ENCODE results near the gene SHC4.

The SHC4 gene

DNA sequence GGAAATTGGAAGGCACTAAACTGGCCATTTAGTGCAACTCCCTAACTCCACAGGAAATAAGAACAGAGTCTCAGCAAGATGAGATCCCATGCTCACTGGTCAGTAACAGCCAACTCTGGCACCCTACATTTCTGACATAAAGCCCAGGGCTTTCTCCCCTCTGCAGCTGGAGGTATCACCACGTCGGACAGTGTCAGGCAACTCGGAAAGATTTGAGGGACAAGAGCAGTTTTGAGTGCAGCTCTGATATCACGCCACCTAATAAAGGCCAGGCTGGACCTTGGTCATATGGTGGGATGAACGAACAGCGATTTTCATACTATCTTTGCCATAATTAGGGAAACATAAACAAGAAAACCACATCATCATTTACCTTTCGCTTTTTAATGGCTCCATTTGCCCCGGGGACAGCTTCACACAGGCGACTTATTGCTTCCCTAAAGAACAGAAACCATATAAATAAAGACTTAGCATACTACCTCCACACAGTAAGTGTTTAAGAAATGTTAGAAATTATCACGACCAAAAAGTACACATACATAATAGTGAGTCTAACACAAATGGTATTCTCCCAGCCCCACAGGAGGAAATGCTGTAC is 73.2 kb downstream of the SHC4 start:
- peaks cover 12% of the 10 kb centered on the region for H3K27me3 Mint-ChIP-seq
- H3K36me3 Mint-ChIP-seq = peaks cover 3% of the 10 kb centered on the region
- H3K4me1 Mint-ChIP-seq (ENCODE audit: low read depth) = no peaks in the 10 kb centered on the region
- no peaks in the 10 kb centered on the region for H3K9me3 Mint-ChIP-seq (ENCODE audit: low read depth)
- no peak overlapping the region for H3K4me3 Mint-ChIP-seq
- H3K27ac Mint-ChIP-seq = no peak overlapping the region

DNA sequence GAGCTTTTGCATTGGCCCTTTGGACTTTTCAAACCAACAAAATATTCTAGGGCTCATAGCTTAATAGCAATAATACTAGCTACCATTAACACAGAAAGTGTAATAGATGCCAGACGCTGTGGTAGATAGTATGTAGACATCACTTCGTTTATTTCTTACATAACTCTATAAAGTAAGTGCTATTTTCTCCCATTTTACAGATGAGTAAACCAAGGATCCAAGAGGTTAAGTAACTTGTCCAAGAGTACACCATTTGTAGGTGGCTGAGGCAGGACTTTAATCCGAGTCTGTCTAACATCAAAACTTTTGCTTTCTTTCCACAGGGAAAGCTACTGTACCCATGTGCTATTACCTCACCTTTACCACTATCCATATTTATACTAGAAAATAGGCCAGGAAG is 73.8 kb downstream of the SHC4 start:
- H3K9me3 Mint-ChIP-seq (ENCODE audit: low read depth) = no peaks in the 10 kb centered on the region
- H3K27ac Mint-ChIP-seq = no peak overlapping the region
- no peak overlapping the region for H3K4me3 Mint-ChIP-seq
- H3K4me1 Mint-ChIP-seq (ENCODE audit: low read depth) = no peaks in the 10 kb centered on the region
- H3K27me3 Mint-ChIP-seq = peaks cover 10% of the 10 kb centered on the region
- H3K36me3 Mint-ChIP-seq = peaks cover 3% of the 10 kb centered on the region

DNA sequence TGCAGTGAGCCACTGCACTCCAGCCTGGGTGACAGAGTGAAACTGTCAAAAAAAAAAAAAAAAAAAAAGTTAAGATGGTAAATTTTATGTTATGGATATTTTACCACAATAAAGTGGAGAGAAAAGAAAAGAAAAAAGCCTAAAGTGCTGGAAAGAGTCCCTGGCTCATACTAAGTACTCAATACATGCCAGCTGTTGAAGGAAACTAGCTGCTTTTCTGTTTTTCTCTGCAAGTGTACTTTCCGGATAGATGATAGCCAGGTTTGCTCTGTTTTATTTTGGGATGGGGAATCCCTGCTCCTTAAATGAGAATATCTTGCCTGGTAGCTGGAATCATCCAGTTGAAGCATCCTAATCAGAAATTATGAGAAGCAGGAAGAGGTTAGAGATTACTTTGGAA is 74.9 kb downstream of the SHC4 start:
- H3K4me3 Mint-ChIP-seq = no peak overlapping the region
- H3K9me3 Mint-ChIP-seq (ENCODE audit: low read depth) = no peaks in the 10 kb centered on the region
- H3K27ac Mint-ChIP-seq = no peak overlapping the region
- H3K36me3 Mint-ChIP-seq = peaks cover 3% of the 10 kb centered on the region
- H3K4me1 Mint-ChIP-seq (ENCODE audit: low read depth) = no peaks in the 10 kb centered on the region
- H3K27me3 Mint-ChIP-seq = peaks cover 10% of the 10 kb centered on the region

DNA sequence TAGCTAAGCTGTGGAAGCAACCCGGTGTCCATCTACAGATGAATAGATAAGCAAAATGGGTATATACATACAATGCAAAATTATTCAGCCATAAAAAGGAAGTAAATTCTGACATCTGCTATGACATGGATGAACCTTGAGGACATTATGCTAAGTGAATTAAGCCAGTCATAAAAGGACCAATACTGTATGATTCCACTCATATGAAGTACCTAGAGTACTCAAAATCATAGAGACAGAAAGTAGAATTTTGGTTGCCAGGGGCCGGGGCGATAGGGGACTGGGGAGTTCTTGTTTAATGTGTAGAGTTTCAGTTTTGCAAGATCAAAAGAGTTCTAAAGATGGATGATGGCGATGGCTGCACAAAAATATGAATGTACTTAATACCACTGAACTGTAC is 75.5 kb downstream of the SHC4 start:
- no peak overlapping the region for H3K27ac Mint-ChIP-seq
- H3K27me3 Mint-ChIP-seq = peaks cover 10% of the 10 kb centered on the region
- H3K4me3 Mint-ChIP-seq = no peak overlapping the region
- no peaks in the 10 kb centered on the region for H3K9me3 Mint-ChIP-seq (ENCODE audit: low read depth)
- no peaks in the 10 kb centered on the region for H3K4me1 Mint-ChIP-seq (ENCODE audit: low read depth)
- peaks cover 3% of the 10 kb centered on the region for H3K36me3 Mint-ChIP-seq

DNA sequence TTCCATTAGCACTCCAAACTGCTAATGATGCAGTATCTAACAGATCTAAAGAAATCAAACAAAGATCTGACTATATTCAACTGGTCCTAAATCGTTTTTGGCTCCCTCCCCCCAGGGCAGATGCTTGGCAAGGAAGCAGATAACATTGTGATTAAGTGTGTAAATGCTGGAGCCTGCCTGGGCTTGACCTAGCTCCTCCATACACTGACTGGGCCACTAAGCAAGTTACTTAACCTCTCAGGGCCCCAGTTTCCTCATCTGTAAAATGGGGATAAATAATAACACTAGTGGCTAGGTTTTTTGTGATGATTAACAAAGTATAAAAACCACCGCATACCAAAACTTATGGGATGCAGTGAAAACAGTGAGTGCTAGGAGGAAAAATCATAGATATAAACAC is 76.6 kb downstream of the SHC4 start:
- H3K36me3 Mint-ChIP-seq = peaks cover 3% of the 10 kb centered on the region
- H3K27ac Mint-ChIP-seq = no peak overlapping the region
- peaks cover 9% of the 10 kb centered on the region for H3K27me3 Mint-ChIP-seq
- no peaks in the 10 kb centered on the region for H3K4me1 Mint-ChIP-seq (ENCODE audit: low read depth)
- H3K9me3 Mint-ChIP-seq (ENCODE audit: low read depth) = no peaks in the 10 kb centered on the region
- no peak overlapping the region for H3K4me3 Mint-ChIP-seq

DNA sequence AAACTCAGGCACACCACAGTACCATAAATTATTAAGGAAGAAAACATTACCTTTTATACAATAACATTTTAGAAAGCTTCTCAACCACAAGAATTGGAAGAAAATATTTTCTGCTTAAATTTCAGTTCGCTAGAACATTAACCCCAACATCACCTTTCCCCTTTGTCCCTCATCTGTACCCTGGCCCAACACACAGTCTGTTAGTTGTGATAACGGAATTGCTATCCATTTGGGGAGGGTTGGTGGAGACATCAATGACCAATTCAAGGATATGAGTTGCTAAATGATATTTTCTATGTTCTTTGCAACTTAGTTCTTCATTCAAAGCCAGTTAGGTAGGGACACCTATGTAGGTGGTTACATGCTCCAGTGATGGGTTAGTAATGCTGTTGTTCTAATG is 80.0 kb downstream of the SHC4 start:
- peaks cover 11% of the 10 kb centered on the region for H3K4me1 Mint-ChIP-seq (ENCODE audit: low read depth)
- no peak overlapping the region for H3K4me3 Mint-ChIP-seq
- H3K9me3 Mint-ChIP-seq (ENCODE audit: low read depth) = peaks cover under 1% of the 10 kb centered on the region
- peaks cover 5% of the 10 kb centered on the region for H3K36me3 Mint-ChIP-seq
- peaks cover 6% of the 10 kb centered on the region for H3K27me3 Mint-ChIP-seq
- H3K27ac Mint-ChIP-seq = no peak overlapping the region

DNA sequence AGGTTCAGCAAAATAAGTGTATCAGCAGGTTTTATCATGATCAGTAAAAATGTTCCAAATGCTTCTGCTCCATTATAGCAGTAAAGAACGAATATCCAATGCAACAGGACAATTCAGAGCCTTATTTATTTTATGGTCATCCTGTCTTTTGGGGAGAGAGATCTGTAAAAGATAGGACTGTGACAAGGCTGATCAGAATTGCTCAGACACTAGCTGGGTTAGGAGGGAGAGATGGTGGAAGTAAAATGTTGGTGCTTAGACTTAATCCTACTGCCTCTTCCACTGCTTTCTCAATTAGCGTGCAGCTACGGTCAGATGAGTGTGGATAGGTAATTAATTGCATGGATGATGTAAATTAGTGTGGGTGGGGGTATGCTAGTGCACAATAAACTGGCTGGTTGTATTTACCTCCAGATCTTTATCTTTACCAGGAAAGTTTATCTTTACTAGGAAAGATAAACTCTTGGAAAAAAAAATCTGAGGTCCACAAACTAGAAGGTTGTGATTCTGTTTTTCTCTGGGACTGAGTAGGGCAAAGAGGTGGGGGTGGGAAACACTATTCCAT is 83.6 kb downstream of the SHC4 start:
- peak overlapping the region; percentile 61 for H3K4me3 Mint-ChIP-seq
- H3K27ac Mint-ChIP-seq = no peak overlapping the region
- H3K36me3 Mint-ChIP-seq = peaks cover 12% of the 10 kb centered on the region
- H3K27me3 Mint-ChIP-seq = peaks cover 3% of the 10 kb centered on the region
- peaks cover 10% of the 10 kb centered on the region for H3K9me3 Mint-ChIP-seq (ENCODE audit: low read depth)
- peaks cover 24% of the 10 kb centered on the region for H3K4me1 Mint-ChIP-seq (ENCODE audit: low read depth)

DNA sequence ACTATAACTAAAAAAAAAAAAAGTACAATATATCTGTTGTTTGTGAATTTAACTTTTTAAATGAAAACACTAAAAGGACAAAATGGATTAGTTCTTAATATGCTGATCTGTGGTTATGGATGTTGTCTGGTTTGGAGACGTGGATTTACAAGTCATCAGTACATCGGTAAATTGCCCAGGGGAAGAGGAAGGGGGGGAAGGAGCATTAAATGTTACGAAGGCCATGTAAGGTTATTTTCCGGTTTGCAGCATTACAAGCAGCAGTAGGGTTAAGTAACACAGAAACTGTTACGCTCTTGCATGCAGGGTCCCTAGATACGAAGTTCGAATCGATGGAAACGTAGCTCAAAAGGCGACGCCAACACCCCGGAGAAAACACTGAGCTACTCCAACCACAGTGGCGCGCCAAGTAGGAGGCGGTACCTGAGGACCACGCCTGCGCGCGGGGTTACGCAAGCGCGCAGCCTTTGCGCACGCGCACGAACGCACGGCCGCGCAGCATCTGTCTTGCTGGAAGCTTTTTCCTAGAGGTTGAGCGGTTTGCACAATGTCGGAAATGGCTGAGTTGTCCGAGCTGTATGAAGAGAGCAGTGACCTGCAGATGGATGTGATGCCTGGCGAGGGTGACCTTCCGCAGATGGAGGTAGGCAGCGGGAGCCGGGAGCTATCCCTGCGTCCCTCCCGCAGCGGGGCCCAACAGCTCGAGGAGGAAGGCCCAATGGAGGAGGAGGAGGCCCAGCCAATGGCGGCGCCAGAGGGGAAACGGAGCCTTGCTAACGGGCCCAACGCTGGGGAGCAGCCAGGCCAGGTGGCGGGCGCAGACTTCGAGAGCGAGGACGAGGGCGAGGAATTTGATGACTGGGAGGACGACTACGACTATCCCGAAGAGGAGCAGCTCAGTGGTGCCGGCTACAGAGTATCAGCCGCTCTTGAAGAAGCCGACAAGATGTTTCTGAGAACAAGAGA is 85.8 kb downstream of the SHC4 start, which contains the start of gene EID1:
TSS of gene EID1 (plus strand) at position 505 of the 966 bp plus-strand sequence. CDS start at position 548, 43 bp downstream.
- Mint-ChIP-seq H3K27me3 (peaks cover 6% of the 10 kb centered on the region), H3K4me3 (peak within 1 kb of the TSS; percentile 99), H3K9me3 (ENCODE audit: low read depth) (peaks cover 10% of the 10 kb centered on the region), H3K27ac (peak within 1 kb of the TSS; percentile 96), H3K4me1 (ENCODE audit: low read depth) (peaks cover 24% of the 10 kb centered on the region), H3K36me3 (peaks cover 12% of the 10 kb centered on the region)

DNA sequence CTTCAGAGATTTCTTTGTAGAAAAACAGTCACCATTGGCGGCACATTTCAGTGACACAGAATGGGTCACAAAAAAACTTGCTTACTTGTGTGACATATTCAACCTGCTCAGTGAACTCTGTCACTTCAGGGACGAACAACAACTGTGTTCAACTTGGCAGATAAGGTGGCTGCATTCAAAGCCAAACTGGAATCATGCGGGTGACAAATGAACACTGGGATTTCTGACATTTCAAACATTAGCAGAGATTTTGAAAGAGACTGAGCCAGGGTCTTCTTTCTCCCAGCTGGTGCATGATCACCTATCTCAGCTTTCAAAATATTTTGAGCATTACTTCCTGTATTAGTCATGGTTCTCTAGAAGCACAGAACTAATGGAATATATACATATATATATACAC is 87.7 kb downstream of the SHC4 start:
- peaks cover 12% of the 10 kb centered on the region for H3K36me3 Mint-ChIP-seq
- no peak overlapping the region for H3K27ac Mint-ChIP-seq
- H3K4me3 Mint-ChIP-seq = no peak overlapping the region
- H3K27me3 Mint-ChIP-seq = peaks cover 15% of the 10 kb centered on the region
- peaks cover 24% of the 10 kb centered on the region for H3K4me1 Mint-ChIP-seq (ENCODE audit: low read depth)
- peaks cover 10% of the 10 kb centered on the region for H3K9me3 Mint-ChIP-seq (ENCODE audit: low read depth)

DNA sequence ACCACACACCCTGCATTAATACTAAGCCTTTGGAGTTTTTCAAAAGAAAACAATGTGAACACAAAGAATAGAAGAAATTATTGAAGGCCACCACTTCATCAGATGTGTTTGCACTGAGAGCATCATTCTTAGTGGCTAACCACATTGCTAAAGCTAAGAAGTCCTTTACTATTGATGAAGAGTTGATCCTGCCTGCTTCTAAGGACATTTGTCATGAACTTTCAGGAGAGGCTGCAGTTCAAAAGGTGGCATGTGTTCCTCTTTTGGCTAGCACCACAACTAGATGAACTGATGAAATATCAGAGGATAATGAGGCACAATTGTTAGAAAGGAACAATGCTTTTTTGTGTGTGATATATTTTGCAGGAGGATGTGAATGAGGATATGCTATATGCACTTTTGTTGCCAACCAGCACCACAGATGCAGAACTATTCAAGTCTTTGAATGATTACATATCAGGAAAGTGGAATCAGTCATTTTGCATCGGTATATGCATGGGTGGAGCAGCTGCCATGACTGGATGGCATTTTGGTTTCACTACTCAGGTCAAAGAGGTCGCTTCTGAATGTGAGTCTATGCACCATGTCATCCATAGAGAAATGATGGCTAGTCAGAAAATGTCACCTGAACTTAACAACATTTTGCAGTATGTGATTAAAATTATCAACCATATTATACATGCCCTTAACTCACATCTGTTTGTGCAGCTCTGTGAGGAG is 88.3 kb downstream of the SHC4 start:
- Mint-ChIP-seq H3K27ac (no peak overlapping the region), H3K36me3 (peaks cover 12% of the 10 kb centered on the region), H3K27me3 (peaks cover 17% of the 10 kb centered on the region), H3K4me1 (ENCODE audit: low read depth) (peaks cover 24% of the 10 kb centered on the region), H3K4me3 (no peak overlapping the region), H3K9me3 (ENCODE audit: low read depth) (peaks cover 10% of the 10 kb centered on the region)

DNA sequence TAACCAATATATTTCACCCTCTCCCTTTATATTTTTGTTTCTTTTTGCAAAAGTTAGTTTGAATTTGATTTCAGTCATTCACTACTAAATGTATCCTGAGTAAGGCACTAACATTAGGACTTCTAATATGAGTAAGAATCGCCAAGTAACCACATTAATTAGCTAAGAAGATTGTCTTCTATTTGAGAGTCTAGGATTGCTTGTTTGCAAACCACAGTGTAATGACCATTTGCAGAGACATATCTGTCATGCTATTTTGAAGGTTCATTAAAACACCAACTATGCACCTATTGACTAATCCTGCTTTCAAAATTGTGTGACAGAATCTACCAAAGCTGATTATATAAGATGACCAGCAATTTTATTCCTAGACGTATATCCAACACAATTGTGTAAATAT is 91.1 kb downstream of the SHC4 start:
- Mint-ChIP-seq H3K9me3 (ENCODE audit: low read depth) (peaks cover 2% of the 10 kb centered on the region), H3K27ac (no peak overlapping the region), H3K36me3 (peaks cover 2% of the 10 kb centered on the region), H3K4me1 (ENCODE audit: low read depth) (peaks cover 3% of the 10 kb centered on the region), H3K4me3 (no peak overlapping the region), H3K27me3 (peaks cover 20% of the 10 kb centered on the region)

DNA sequence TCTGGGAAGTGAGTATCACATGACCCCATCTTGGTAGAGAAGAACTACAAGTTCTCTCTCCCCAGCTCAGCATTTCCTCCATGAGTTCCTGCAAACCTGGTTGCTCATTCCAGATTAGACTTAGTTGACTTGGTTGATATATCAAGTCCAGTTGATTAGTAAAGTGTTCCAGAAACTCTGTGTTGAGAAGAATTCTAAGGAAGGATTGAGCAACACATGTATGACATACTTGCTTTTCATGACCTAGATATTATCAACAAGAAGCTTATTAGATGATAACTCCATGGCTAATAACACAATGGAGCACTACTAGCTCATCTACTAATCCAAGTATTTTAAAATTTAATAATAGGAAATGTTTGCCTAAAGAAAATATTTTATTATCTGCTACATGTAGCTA is 92.2 kb downstream of the SHC4 start:
- Mint-ChIP-seq H3K9me3 (ENCODE audit: low read depth) (no peaks in the 10 kb centered on the region), H3K4me1 (ENCODE audit: low read depth) (no peaks in the 10 kb centered on the region), H3K27ac (no peak overlapping the region), H3K4me3 (no peak overlapping the region), H3K36me3 (no peaks in the 10 kb centered on the region), H3K27me3 (peaks cover 20% of the 10 kb centered on the region)

DNA sequence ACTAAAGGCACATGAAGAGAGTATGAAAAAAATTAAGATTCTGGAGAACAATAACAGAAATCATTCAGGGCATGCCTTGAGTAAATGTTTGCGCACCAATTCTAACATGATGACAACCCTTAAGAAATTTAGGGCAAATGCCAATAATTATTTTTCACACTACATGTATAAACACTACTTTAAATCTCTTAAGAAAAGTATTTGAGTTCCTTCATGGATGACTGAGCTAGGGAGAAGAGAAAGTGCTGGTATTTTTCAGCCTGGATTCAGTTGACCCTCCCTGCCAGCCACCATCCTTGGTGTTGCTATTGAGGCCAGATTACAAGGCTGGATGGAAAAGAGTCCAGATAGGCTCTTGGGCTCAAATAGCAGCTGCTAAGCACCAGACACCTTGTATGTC is 93.8 kb downstream of the SHC4 start:
- Mint-ChIP-seq H3K9me3 (ENCODE audit: low read depth) (no peaks in the 10 kb centered on the region), H3K4me1 (ENCODE audit: low read depth) (no peaks in the 10 kb centered on the region), H3K27ac (no peak overlapping the region), H3K36me3 (no peaks in the 10 kb centered on the region), H3K27me3 (peaks cover 20% of the 10 kb centered on the region), H3K4me3 (no peak overlapping the region)

DNA sequence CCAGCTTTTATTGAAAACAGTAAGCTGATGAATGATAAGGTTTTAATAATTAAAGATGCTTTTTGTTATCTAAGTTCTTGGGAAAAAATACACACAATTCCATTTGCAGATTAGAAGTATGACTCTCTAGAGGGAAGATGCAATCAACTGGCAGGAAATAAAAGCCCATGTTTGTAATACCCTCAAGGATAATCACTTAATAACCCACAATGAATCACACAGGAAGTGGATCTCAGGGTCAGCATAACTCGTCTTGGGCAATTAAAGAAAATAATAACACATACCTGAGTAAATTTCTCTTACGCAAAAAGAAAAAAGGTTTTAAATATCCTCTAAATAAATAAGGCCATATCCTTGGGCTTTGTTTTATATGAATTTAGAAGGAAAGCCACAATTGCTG is 95.2 kb downstream of the SHC4 start:
- H3K4me3 Mint-ChIP-seq = no peak overlapping the region
- no peaks in the 10 kb centered on the region for H3K4me1 Mint-ChIP-seq (ENCODE audit: low read depth)
- no peak overlapping the region for H3K27ac Mint-ChIP-seq
- H3K9me3 Mint-ChIP-seq (ENCODE audit: low read depth) = no peaks in the 10 kb centered on the region
- H3K36me3 Mint-ChIP-seq = no peaks in the 10 kb centered on the region
- H3K27me3 Mint-ChIP-seq = peaks cover 17% of the 10 kb centered on the region

DNA sequence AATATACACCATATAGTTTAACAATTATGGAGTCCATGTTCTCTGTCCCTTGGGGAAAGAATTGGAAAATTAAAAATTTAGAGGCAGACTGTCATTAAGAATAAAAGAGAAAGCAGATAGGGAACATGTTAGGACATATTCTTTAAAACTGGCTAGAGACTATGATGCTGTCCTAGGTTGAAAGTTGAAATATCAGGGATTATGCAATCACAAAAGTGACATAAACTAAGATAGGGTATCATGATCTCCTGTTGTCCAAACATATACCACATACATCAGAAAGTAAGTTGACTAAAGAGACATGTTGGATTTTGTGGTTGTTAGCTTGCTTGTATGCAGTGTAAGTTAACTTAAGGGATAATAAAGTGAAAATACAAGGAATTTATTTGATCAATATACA is 95.7 kb downstream of the SHC4 start:
- Mint-ChIP-seq H3K9me3 (ENCODE audit: low read depth) (no peaks in the 10 kb centered on the region), H3K36me3 (no peaks in the 10 kb centered on the region), H3K4me3 (no peak overlapping the region), H3K27me3 (peaks cover 15% of the 10 kb centered on the region), H3K27ac (no peak overlapping the region), H3K4me1 (ENCODE audit: low read depth) (no peaks in the 10 kb centered on the region)
